SHP77 treated with DMSO at 0.1 percent for 48 hours (cell line): Measurements from ENCODE around the gene HRH3.

Source experiments
- DNase-seq: peaks from one replicate; lab custom pipeline; 2025; lab: John Stamatoyannopoulos, UW

HRH3 gene

DNA sequence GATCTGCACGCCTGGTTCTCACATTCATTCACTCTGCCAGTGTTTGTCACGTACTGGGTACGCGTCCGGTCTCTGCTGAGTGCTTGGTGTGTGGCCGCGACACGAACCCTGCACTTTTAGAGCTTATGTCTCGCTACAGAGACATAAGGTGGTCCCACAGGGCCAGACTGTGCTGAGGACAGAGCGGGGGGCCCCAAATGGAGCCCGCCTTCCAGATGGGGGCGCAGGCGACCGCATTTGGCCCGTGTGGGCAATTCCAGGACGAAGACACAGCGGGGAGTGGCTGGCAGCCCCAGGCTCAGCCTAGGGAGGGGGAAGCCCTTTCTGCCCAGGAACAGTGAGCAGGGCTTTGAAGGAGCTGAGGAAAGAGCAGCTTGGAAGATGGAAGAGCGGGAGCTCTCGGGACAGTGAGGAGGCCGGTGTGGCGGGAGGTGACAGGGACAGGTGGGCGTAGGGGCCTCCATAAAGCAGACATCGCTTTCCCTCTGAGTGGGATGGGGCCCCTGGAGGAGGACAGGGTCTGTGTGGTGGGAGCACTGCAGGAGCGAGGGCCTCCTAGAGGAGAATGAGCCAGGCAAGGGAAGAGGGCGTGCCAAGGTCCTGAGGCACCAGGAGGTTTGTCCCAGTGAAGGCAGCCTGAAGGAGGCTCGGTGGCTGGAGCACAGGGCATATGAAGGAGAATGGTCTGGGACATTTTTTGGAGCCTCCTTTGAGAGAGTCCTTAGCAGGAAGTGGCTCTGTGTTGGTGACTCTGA lies 45.0 kb downstream of the HRH3 start:
- DNase-seq = no peak

DNA sequence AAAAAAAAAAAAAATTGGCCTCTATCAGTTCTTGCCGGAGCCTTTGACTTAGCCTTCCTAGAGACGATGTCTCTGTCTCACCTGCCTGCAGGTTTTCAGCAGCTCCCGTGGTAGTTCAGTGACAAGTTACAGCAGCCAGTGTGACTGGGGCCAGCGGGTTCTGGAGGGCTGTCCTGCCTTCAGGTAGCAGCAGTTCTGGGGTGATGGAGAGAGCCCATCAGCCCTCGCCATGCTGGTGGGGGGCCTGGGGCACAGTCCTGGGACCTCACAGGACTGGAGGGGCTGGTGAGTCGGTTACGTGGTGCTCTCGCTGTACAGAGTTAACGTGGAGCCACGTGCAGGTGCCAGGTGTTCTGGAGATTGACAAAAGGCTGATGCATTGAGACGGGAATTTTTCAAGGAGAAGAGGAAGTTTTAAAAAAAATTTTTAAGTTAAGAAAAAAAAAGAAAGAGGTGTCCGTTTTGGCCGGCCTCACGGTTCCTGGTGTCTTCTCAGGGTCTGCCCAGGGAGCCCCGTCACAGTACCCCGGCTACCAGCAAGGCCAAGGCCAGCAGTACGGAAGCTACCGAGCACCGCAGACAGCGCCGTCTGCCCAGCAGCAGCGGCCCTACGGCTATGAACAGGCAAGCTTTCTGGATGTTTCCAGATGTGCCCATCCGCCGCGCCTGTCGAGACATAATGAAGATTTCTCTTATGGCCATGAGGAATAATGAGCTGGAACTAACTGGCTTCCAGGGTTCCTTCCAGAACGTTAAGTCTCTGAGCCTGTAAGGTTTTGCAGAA lies 45.9 kb downstream of the HRH3 start:
- DNase-seq = no peak

DNA sequence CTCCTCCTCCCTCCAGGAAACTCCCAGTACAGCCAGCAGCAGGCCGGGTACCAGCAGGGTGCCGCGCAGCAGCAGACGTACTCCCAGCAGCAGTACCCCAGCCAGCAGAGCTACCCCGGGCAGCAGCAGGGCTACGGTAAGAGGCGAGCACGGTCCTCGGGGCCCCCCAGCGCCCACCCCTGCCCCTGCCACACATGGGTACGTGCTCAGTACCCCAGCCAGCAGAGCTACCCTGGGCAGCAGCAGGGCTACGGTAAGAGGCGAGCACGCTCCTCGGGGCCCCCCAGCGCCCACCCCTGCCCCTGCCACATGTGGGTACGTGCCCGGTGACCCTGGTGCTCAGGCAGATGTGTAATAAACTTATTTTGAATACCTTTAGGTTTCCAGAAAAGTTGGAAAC lies 47.4 kb downstream of the HRH3 start:
- no peak for DNase-seq

DNA sequence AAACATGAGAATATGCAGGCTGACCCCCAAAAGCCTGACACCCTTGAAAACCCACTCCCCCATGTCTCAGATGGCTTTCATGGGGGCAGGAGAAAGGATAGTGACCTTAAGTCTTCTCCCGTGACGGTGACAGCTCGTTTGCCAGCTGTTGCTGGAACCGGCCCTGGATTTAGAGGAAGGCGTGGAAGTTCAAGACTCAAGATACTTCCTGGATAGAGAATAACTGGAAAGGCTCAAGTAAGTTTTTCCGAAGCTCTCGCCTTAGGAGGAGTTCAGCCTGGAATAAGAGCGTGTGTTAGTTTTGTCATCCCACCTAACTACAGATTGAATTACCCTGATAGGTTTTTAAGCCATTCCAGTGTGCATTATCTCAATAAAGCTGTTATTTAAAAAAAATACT lies 48.8 kb downstream of the HRH3 start:
- DNase-seq = no peak

DNA sequence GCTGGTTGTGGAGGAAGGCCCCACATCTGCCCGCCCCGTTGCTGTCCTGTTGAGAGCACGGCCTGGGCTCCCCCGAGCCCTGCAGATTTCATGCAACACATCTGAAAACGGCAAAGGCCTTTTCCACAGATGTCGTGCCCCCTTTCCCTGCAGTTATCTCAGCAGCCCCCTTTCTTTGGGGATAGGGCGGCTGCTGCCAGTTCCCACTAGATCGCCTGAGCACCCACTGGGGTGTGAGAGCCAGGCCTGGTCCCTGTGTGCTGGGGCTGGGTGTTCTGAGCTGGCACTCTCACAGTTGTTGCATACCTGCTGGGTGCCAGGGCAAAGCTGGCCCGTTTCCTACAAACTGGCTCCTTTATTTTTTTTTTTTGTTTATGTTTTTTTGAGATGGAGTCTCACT lies 49.5 kb downstream of the HRH3 start:
- no peak for DNase-seq

DNA sequence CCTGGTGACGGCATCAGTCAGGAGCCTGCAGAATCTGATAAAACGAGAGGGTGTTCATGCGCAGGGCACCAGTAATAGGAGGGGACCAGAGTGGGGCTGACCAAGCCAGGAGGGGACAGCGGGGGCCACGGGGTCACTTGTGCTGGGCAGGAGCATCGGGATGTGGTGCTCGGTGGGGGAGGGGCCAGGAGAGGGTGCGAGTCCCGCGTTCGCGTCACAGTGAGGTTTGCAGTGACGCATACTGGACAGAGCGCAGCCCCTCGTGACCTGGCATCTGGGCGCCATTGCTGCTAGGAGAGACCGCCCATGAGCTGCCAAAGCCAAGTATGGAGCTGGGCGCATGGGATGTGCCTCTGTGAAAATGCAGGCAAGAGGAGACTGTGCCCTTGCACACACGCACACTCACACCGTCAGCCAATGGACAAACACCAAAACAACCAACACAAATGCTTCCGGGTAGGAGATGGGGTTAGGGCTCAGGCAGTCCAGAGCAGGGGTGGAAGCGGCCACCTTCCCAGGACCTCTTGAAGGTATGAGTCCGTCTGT lies 51.1 kb downstream of the HRH3 start:
- DNase-seq = no peak

DNA sequence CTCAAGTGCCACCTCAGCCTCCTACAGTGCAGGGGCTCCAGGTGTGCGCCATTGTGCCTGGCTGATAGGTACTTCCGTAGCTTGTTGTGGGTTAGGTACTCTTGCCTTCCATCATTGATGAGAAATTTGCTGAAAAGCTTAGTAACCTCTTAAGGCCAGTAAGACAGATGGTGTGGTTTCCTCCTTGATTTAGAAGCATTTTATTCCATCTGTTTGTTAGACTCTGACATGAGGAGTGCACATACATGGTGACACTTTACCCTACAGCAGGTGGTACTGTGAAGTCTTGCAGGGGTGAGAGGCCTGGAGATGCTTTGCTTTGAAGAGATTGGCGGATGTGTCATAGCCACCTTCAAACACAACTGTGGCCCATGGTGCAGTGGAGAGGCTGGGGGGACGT lies 52.0 kb downstream of the HRH3 start:
- no peak for DNase-seq

DNA sequence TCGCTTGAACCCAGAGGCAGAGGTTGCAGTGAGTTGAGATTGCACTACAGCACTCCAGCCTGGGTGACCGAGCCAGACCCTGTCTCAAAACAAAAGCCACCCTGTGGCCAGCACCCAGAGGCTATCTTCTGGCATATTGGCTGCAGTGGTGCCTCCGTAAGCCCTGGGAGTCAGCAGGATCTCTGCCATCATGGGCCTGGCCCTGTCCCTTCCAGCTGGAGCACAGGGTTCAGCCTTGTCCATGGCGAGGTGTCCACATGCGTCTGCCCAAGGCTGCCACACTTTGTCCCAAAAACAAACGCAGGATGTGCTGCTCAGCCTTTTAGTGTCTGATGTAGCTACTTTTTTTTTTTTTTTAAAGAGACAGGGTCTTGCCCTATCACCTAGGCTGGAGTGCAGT lies 52.6 kb downstream of the HRH3 start:
- no peak for DNase-seq

DNA sequence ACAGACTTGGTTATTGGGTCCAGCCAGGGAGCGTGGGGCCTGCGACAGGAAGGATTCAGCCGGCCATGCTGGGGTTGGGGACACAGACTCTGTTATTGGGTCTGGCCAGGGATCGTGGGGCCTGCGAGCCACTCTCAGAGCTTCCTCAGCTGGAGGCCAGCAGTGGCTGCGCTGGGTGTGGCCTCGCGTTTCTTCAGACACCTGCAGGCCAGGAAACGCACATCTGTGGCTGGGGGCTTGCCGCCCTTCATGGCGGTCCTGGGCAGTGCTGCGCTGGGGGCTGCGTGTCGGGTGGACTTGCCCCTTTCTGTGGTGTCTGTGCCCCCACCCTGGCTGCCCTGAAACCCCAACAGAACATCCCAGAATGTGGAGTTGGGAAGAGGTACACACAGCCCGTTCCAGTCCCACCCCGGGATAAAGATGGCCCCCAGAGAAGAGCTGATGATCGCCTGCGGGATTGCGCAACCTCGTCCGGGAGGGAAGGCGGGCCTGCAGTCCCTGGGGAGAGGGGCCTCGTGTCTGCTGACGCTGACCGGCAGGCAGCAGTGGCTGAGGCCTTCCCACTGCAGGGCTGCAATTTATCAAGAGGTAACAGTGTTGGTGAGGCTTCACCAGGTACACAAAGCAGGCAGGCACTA lies 54.2 kb downstream of the HRH3 start:
- DNase-seq = no peak
